ENCODE results near the gene PDE4D. TPM values are rescaled to one million over a fixed set of nuclear protein-coding genes. Genes with fewer than 3 reads are reported as not detected.

The PDE4D gene
- total RNA-seq, 4 donors from 2014 or later: 35.0 to 121 (median 63.4) TPM

DNA sequence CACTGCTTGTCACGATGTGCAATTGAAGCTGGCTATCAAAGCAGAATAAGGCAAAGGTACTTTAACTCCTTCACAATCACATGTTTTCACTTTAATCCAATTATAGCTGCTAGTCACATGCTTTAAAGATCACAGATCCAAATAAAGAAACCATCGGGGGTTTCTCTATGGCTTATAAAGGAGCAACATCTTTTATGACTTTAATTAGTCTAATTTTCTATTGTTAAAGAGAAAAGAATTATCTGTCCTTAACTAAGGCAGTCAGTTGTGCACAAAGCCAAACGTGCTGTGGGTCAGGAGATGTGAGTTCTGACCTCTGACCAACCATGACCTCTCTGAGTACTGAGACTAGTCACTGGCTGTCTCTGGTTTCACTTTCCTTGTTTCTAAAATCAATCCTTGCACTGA is 749.6 kb downstream of the PDE4D start:
- ATAC-seq: no peak
- Histone ChIP-seq H3K36me3 (no peaks in the 10 kb centered on the region), H3K4me3 (no peak overlapping the region), H3K9me3 (no peaks in the 10 kb centered on the region), H3K27me3 (no peaks in the 10 kb centered on the region), H3K4me1 (peaks cover 0 to 7% (median 3%) of the 10 kb centered on the region in 3 donors), H3K27ac (no peak overlapping the region)
- TF ChIP-seq, protein P1, sequence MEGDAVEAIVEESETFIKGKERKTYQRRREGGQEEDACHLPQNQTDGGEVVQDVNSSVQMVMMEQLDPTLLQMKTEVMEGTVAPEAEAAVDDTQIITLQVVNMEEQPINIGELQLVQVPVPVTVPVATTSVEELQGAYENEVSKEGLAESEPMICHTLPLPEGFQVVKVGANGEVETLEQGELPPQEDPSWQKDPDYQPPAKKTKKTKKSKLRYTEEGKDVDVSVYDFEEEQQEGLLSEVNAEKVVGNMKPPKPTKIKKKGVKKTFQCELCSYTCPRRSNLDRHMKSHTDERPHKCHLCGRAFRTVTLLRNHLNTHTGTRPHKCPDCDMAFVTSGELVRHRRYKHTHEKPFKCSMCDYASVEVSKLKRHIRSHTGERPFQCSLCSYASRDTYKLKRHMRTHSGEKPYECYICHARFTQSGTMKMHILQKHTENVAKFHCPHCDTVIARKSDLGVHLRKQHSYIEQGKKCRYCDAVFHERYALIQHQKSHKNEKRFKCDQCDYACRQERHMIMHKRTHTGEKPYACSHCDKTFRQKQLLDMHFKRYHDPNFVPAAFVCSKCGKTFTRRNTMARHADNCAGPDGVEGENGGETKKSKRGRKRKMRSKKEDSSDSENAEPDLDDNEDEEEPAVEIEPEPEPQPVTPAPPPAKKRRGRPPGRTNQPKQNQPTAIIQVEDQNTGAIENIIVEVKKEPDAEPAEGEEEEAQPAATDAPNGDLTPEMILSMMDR (IDR thresholded peaks at IDR 0.05): no peak
- no peak for TF ChIP-seq POLR2A (IDR thresholded peaks at IDR 0.05)
- no peak for TF ChIP-seq EP300 (IDR thresholded peaks at IDR 0.05)
- TF ChIP-seq POLR2AphosphoS5 (IDR thresholded peaks at IDR 0.05): no peak
- WGBS, 2 donors (ENCODE audit: low coverage in 1 of 2): 51 to 57% methylated on average over 3 of the region's 3 CpGs

DNA sequence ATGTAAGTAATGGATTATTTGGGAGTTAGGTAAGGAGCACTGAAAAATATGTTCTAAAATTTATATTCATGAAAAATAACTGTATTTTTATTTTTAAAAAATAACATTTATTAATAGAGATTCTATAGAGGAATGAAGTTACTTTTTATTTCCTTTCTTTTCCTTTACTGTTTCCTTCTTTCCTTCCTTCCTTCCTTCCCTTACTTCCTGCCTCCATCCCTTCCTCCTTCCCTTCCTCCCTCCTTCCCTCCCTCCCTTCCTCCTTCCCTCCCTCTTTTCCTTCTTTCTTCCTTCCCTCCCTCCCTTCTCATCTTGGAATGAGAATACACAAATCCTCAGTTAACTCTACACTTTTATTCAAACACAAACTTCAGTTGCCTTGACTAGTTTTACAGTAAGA is 750.6 kb downstream of the PDE4D start:
- Histone ChIP-seq H3K27me3 (no peaks in the 10 kb centered on the region), H3K9me3 (no peaks in the 10 kb centered on the region), H3K36me3 (no peaks in the 10 kb centered on the region)

DNA sequence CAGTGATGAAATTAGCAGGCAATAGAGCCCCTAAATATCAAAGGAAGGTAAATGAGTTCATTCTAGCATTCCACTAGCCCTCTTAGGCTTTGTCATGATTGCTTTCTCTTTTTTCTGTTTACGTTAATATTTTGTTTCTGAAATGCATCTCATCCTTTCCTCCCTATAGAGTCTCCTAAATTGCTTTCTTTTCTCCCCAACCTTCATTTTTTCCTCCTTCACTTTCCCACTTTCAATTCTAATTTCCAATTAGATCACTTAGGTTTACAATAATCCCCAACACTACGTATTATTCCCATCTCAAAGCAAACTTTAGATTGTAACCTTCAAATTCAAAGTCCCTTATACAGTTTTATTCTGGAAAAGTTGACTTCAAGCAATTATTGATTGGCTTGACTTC is 751.4 kb downstream of the PDE4D start:
- Histone ChIP-seq H3K36me3 (no peaks in the 10 kb centered on the region), H3K4me3 (no peak overlapping the region), H3K9me3 (no peaks in the 10 kb centered on the region), H3K27me3 (no peaks in the 10 kb centered on the region), H3K4me1 (peaks cover 0 to 7% (median 3%) of the 10 kb centered on the region in 3 donors), H3K27ac (no peak overlapping the region)
- 93 to 98% methylated on average over 2 of the region's 2 CpGs for WGBS, 2 donors (ENCODE audit: low coverage in 1 of 2)
- TF ChIP-seq, protein P1 (IDR thresholded peaks at IDR 0.05): no peak
- no peak for TF ChIP-seq EP300 (IDR thresholded peaks at IDR 0.05)
- no peak for TF ChIP-seq POLR2A (IDR thresholded peaks at IDR 0.05)
- no peak for TF ChIP-seq POLR2AphosphoS5 (IDR thresholded peaks at IDR 0.05)
- no peak for ATAC-seq

More for the DNA sequence above, 750.6 kb downstream of the PDE4D start:
- Histone ChIP-seq H3K4me3 (no peak overlapping the region), H3K4me1 (peaks cover 0 to 7% (median 3%) of the 10 kb centered on the region in 3 donors), H3K27ac (no peak overlapping the region)
- TF ChIP-seq POLR2AphosphoS5 (IDR thresholded peaks at IDR 0.05): no peak
- no peak for TF ChIP-seq POLR2A (IDR thresholded peaks at IDR 0.05)
- no peak for TF ChIP-seq EP300 (IDR thresholded peaks at IDR 0.05)
- TF ChIP-seq, protein P1 (IDR thresholded peaks at IDR 0.05): no peak
- no peak for ATAC-seq

DNA sequence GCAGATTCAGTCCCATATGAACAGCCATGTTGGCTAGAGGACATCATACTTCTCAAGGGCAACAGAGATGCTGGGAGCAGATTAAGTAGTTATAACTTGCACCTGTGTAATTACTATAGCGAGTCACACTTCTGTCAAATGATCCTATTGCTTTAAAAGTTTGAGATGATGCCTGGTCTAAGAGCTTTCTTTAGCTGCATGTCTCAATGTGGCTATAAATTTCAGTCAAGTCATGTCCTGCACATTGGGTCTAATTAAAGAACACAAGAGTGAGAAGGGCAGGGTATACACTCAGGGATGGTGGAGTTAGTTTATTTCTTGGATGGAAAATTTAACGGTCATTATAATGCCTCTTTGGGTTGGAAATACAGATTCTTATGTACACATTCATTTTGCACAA is 753.4 kb downstream of the PDE4D start:
- 86 to 95% methylated on average over 1 to 2 of the region's 2 CpGs for WGBS, 2 donors (ENCODE audit: low coverage in 1 of 2)
- TF ChIP-seq POLR2AphosphoS5 (IDR thresholded peaks at IDR 0.05): no peak
- Histone ChIP-seq H3K4me3 (no peak overlapping the region), H3K9me3 (no peaks in the 10 kb centered on the region), H3K4me1 (peaks cover 0 to 7% (median 3%) of the 10 kb centered on the region in 3 donors), H3K36me3 (no peaks in the 10 kb centered on the region), H3K27ac (no peak overlapping the region), H3K27me3 (no peaks in the 10 kb centered on the region)
- no peak for ATAC-seq

DNA sequence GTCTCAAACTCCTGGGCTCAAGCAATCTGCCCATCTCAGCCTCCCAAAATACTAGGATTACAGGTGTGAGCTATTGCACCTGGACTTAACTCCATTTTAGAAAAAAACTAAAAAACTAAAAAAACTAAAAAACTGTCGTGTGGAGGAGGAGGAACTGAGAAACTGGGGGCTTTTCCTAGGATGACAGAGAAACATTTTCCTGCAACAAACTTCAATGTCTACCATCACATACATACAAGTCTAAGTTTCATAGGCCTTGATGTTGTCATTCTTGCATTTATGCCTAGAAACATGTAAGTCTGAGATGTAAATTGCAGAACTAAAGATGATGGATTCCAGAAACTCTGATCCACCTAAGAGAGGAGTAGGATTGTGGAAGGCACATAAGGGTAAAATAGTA is 753.8 kb downstream of the PDE4D start:
- H3K27ac ChIP-seq: no peak overlapping the region
- 80 to 100% methylated on average over 1 of the region's 1 CpG for WGBS, 2 donors (ENCODE audit: low coverage in 1 of 2)
- no peak overlapping the region for H3K4me3 ChIP-seq
- H3K4me1 ChIP-seq: peaks cover 0 to 7% (median 3%) of the 10 kb centered on the region in 3 donors
- no peak for ATAC-seq
- no peaks in the 10 kb centered on the region for H3K27me3 ChIP-seq
- no peaks in the 10 kb centered on the region for H3K9me3 ChIP-seq
- TF ChIP-seq POLR2A (IDR thresholded peaks at IDR 0.05): no peak
- TF ChIP-seq, protein P1 (IDR thresholded peaks at IDR 0.05): no peak
- TF ChIP-seq EP300 (IDR thresholded peaks at IDR 0.05): no peak
- no peak for TF ChIP-seq POLR2AphosphoS5 (IDR thresholded peaks at IDR 0.05)
- H3K36me3 ChIP-seq: no peaks in the 10 kb centered on the region
